PC-9 (cell line): ENCODE results near the gene SULT1A3. TPM values are rescaled to one million over a fixed set of nuclear protein-coding genes. Genes with fewer than 3 reads are reported as not detected.
"Not testable (repeated sequence)": the region's sequence is repeated elsewhere in the genome, so short reads cannot be mapped to it uniquely, and the experiment has no call there.

ENCODE experiments used
- BruUV-seq: library from RNA; stranded (reverse); fragments of 400-500 nt; replicated peaks from 2 replicates; lab custom pipeline; 2021; lab: Mats Ljungman, UMichigan
- CTCF ChIA-PET: fragments of 300-600 bp; sonication (Branson Sonifier 250); formaldehyde crosslinking; loops from one replicate; lab custom pipeline; 2022; ENCODE audit warnings: antibody characterized with exemption; lab: Charles Lee
- POLR2A ChIA-PET: fragments of 300-600 bp; sonication (Branson Sonifier 250); formaldehyde crosslinking; loops from one replicate; lab custom pipeline; 2022; ENCODE audit warnings: antibody characterized with exemption; ENCODE audit not compliant: unreplicated experiment; lab: Charles Lee
- DNase-seq, 2 experiments: peaks; one replicate each; pipeline versions ENCODE4 v3.0.0 to v3.0.0-alpha.2; 2015 to 2022; ENCODE audit warnings: mixed read lengths in 1 of 2
- H2AFZ ChIP-seq: fragments of 200-600 bp; sonication (generic); 2 replicates; pipeline ENCODE4 v1.8.1; 2017; ENCODE audit warnings: antibody characterized with exemption
- H3F3A ChIP-seq: fragments of 200-600 bp; sonication (generic); 2 replicates; pipeline ENCODE4 v1.8.1; 2017; ENCODE audit warnings: antibody characterized with exemption, mild to moderate bottlenecking, low read depth; ENCODE audit not compliant: insufficient read depth
- H3K27ac ChIP-seq: fragments of 200-600 bp; sonication (generic); 2 replicates; pipeline ENCODE4 v1.6.1; 2016; ENCODE audit warnings: mixed run types
- H3K27me3 ChIP-seq: fragments of 200-600 bp; sonication (generic); 2 replicates; pipeline ENCODE4 v1.6.1; 2016; ENCODE audit warnings: low read depth, mixed run types; ENCODE audit not compliant: insufficient read depth
- H3K36me3 ChIP-seq: fragments of 200-600 bp; sonication (generic); 2 replicates; pipeline ENCODE4 v1.6.1; 2016; ENCODE audit warnings: low read depth, mixed run types
- H3K4me1 ChIP-seq: fragments of 200-600 bp; sonication (generic); replicated peaks from 2 replicates; pipeline ENCODE4 v1.6.1; 2016; ENCODE audit warnings: mixed run types; ENCODE audit not compliant: insufficient read depth
- H3K4me2 ChIP-seq: fragments of 200-600 bp; sonication (generic); 2 replicates; pipeline ENCODE4 v1.6.1; 2017; ENCODE audit warnings: mixed run types
- H3K4me3 ChIP-seq: fragments of 200-600 bp; sonication (generic); 2 replicates; pipeline ENCODE4 v1.6.1; 2016; ENCODE audit warnings: mixed run types
- H3K79me2 ChIP-seq: fragments of 200-600 bp; sonication (generic); 2 replicates; pipeline ENCODE4 v1.6.1; 2017; ENCODE audit warnings: low read depth, mixed run types
- H3K9me2 ChIP-seq: fragments of 200-600 bp; sonication (generic); 2 replicates; pipeline ENCODE4 v1.8.1; 2017; ENCODE audit warnings: mild to moderate bottlenecking; ENCODE audit not compliant: insufficient read depth
- H3K9me3 ChIP-seq: fragments of 200-600 bp; sonication (generic); 2 replicates; pipeline ENCODE4 v1.8.1; 2016; ENCODE audit warnings: low read depth; ENCODE audit not compliant: insufficient read depth
- H4K20me1 ChIP-seq: fragments of 200-600 bp; sonication (generic); 2 replicates; pipeline ENCODE4 v1.8.1; 2017; ENCODE audit not compliant: insufficient read depth
- CTCF ChIP-seq: fragments of 200-600 bp; sonication (generic); conservative IDR thresholded peaks from 2 replicates; pipeline ENCODE4 v1.6.1; 2017; ENCODE audit warnings: mixed run types, antibody characterized with exemption, mild to moderate bottlenecking, moderate library complexity
- EZH2 ChIP-seq: fragments of 200-600 bp; sonication (generic); IDR thresholded peaks from 2 replicates; pipeline ENCODE4 v1.8.0; 2017; ENCODE audit warnings: antibody characterized with exemption, low read depth
- intact Hi-C: fragments of 100-400 bp; cut with micrococcal nuclease; formaldehyde crosslinking; loops from one replicate; pipeline ENCODE4 v1.10.0; 2022; ENCODE audit not compliant: unreplicated experiment
- total RNA-seq: library from RNA; stranded (reverse); gene quantifications from 2 replicates; pipeline ENCODE4 v1.2.3, GENCODE V29; 2021

Gene SULT1A3
- total RNA-seq, 1 experiment from 2014 or later, result 103 TPM

GRCh38 chr16:30173054-30173453 is 26.0 kb upstream of the SULT1A3 start:
- Histone ChIP-seq H3K4me1 (0 out of 2 replicates have a peak, but pooled peaks cover 7% of the 10 kb centered on the region), H3K9me3 (no peaks in the 10 kb centered on the region), H3K9me2 (no peaks in the 10 kb centered on the region), H2AFZ (no peak overlapping the region), H3K79me2 (no peaks in the 10 kb centered on the region), H3K27me3 (no peaks in the 10 kb centered on the region), H3K36me3 (no peaks in the 10 kb centered on the region), H3K27ac (no peak overlapping the region), H3F3A (peaks cover 20% of the 10 kb centered on the region; the same call in 1 of the 2 replicates), H4K20me1 (no peaks in the 10 kb centered on the region), H3K4me3 (no peak overlapping the region), H3K4me2 (no peak overlapping the region)
- ChIA-PET POLR2A (interaction anchor here (0.6 kb wide), 1 partner anchor 67 kb away, joined by 10 read pairs; no protein-coding TSS in a partner anchor), CTCF (no interaction called here)
- TF ChIP-seq EZH2 (no peak), CTCF (no peak)
- BruUV-seq, result no TSS peak
- intact Hi-C loops, result no loop called here
- no peak for DNase-seq

- BruUV-seq, H2AFZ ChIP-seq: not testable (repeated sequence)
These were observed 22.2 kb upstream of the SULT1A3 start for GRCh38 chr16:30176876-30177275.

GRCh38 chr16:30179195-30179594 is 19.9 kb upstream of the SULT1A3 start:
- Histone ChIP-seq H3K36me3 (no peaks in the 10 kb centered on the region), H3K79me2 (no peaks in the 10 kb centered on the region), H3K27ac (no peak overlapping the region), H3K9me3 (no peaks in the 10 kb centered on the region), H3K4me3 (no peak overlapping the region), H3K4me1 (peaks cover 14% of the 10 kb centered on the region), H3K9me2 (no peaks in the 10 kb centered on the region), H3F3A (peaks cover 20% of the 10 kb centered on the region; the same call in 1 of the 2 replicates), H3K4me2 (no peak overlapping the region), H3K27me3 (no peaks in the 10 kb centered on the region), H4K20me1 (no peaks in the 10 kb centered on the region), H2AFZ (no peak overlapping the region)
- BruUV-seq, result no TSS peak
- intact Hi-C loops, result no loop called here
- CTCF ChIA-PET, result no interaction called here
- TF ChIP-seq EZH2, result no peak
- no peak for TF ChIP-seq CTCF
- POLR2A ChIA-PET, result interaction anchor here (0.7 kb wide), 1 partner anchor 276 kb away, joined by 3 read pairs; no protein-coding TSS in a partner anchor
- no peak for DNase-seq

More at GRCh38 chr16:30176876-30177275, 22.2 kb upstream of the SULT1A3 start:
- H3F3A ChIP-seq, result peaks cover 10% of the 10 kb centered on the region; the same call in 1 of the 2 replicates
- H3K9me3 ChIP-seq, CTCF ChIA-PET, H3K4me1 ChIP-seq, H3K27ac ChIP-seq, intact Hi-C loops, H3K79me2 ChIP-seq, H4K20me1 ChIP-seq, POLR2A ChIA-PET, H3K9me2 ChIP-seq, H3K4me2 ChIP-seq, H3K36me3 ChIP-seq, H3K27me3 ChIP-seq, H3K4me3 ChIP-seq: not testable (repeated sequence)
- DNase-seq, result peak in 1 of 2 experiments; percentile 54
